Fibroblast of lung (primary cell): ENCODE results near the gene PRKCSH. TPM values are rescaled to one million over a fixed set of nuclear protein-coding genes. Genes with fewer than 3 reads are reported as not detected.

ENCODE experiments used
- DNase-seq, 2 donors: peaks; one replicate each; pipeline versions ENCODE4 v3.0.0 to v3.0.0-alpha.2; 2010; ENCODE audit warnings: low read depth in 2 of 2
- H2AFZ ChIP-seq: 2 replicates; pipeline ENCODE4 v1.5.1; 2012; ENCODE audit warnings: low read length, control low read depth, inconsistent platforms
- H3K27ac ChIP-seq: 2 replicates; pipeline ENCODE4 v1.5.1; 2011; ENCODE audit warnings: low read length, control low read depth; ENCODE audit not compliant: insufficient read depth
- H3K27me3 ChIP-seq: 2 replicates; pipeline ENCODE4 v1.5.1; 2011; ENCODE audit warnings: mild to moderate bottlenecking, low read length; ENCODE audit not compliant: control insufficient read depth, insufficient read depth
- H3K36me3 ChIP-seq: 2 replicates; pipeline ENCODE4 v1.5.1; 2011; ENCODE audit warnings: low read length; ENCODE audit not compliant: control insufficient read depth, insufficient read depth
- H3K4me1 ChIP-seq: 2 replicates; pipeline ENCODE4 v1.5.1; 2011; ENCODE audit warnings: low read length; ENCODE audit not compliant: control insufficient read depth, insufficient read depth; ENCODE audit errors: extremely low read depth
- H3K4me2 ChIP-seq: 2 replicates; pipeline ENCODE4 v1.5.1; 2011; ENCODE audit warnings: low read length, control low read depth; ENCODE audit not compliant: insufficient read depth; ENCODE audit errors: extremely low read depth
- H3K4me3 ChIP-seq, 4 experiments: fragments of 200-600 bp in 1 of 4; sonication (generic) in 1 of 4; replicated peaks in 1 of 4; 2 replicates each; pipeline ENCODE4 v1.5.1; 2011 to 2016; ENCODE audit warnings: low read length in 4 of 4, low read depth in 3 of 4, mild to moderate bottlenecking in 3 of 4, control low read depth in 2 of 4, inconsistent platforms in 1 of 4, mixed read lengths in 1 of 4; ENCODE audit not compliant: insufficient read depth in 1 of 4; ENCODE audit errors: control extremely low read depth in 1 of 4
- H3K79me2 ChIP-seq: 2 replicates; pipeline ENCODE4 v1.5.1; 2012; ENCODE audit warnings: mild to moderate bottlenecking, low read length, inconsistent platforms; ENCODE audit not compliant: control insufficient read depth, insufficient read depth
- H3K9ac ChIP-seq: 2 replicates; pipeline ENCODE4 v1.5.1; 2011; ENCODE audit warnings: mild to moderate bottlenecking, low read length, control low read depth; ENCODE audit not compliant: insufficient read depth
- H3K9me3 ChIP-seq: 2 replicates; pipeline ENCODE4 v1.5.1; 2012; ENCODE audit warnings: low read depth, low read length; ENCODE audit not compliant: control insufficient read depth, insufficient read depth
- H4K20me1 ChIP-seq: 2 replicates; pipeline ENCODE4 v1.5.1; 2011; ENCODE audit warnings: low read length; ENCODE audit not compliant: control insufficient read depth, insufficient read depth; ENCODE audit errors: extremely low read depth
- CTCF ChIP-seq, 2 donors: IDR thresholded peaks in 1 of 2; conservative IDR thresholded peaks in 1 of 2; 1 replicate in 1 of 2; 2 replicates in 1 of 2; pipeline ENCODE4 v1.5.1; 2011 to 2012; ENCODE audit warnings: low read length in 2 of 2, control low read depth in 1 of 2, inconsistent platforms in 1 of 2, low read depth in 1 of 2, mild to moderate bottlenecking in 1 of 2
- EZH2 ChIP-seq: IDR thresholded peaks from 2 replicates; pipeline ENCODE4 v1.5.1; 2012; ENCODE audit warnings: low read length, control low read depth, mild to moderate bottlenecking; ENCODE audit errors: missing control alignments
- polyA plus RNA-seq, 2 donors: library from polyadenylated mRNA; depleted of rRNA in 1 of 2; stranded (reverse) in 1 of 2; unstranded in 1 of 2; fragments of >200 nt; gene quantifications; 2 replicates each; pipeline ENCODE4 v1.2.1, GENCODE V29; 2011 to 2012; ENCODE audit warnings: missing spikeins in 1 of 2
- total RNA-seq: library from RNA; depleted of rRNA; stranded (reverse); fragments of >200 nt; gene quantifications from 2 replicates; pipeline ENCODE4 v1.2.1, GENCODE V29; 2014

PRKCSH gene
- total and polyA plus RNA-seq, 2 donors (not counting 1 experiment from before 2014, with no cell fraction given), result 117 to 134 TPM

GRCh38 chr19:11418094-11418548 lies 17.3 kb upstream of the PRKCSH start:
- Histone ChIP-seq H3K9me3 (no peaks in the 10 kb centered on the region), H3K79me2 (no peaks in the 10 kb centered on the region), H3K4me3 (no peak overlapping the region), H3K4me1 (no peaks in the 10 kb centered on the region), H2AFZ (no peak overlapping the region), H3K36me3 (no peaks in the 10 kb centered on the region), H4K20me1 (no peaks in the 10 kb centered on the region), H3K27me3 (peaks cover 5% of the 10 kb centered on the region), H3K9ac (no peak overlapping the region), H3K4me2 (peak overlapping the region; percentile 35), H3K27ac (no peak overlapping the region)
- DNase-seq, result no peak
- TF ChIP-seq CTCF (conservative IDR thresholded peaks at IDR 0.05 in 1 of 2, IDR thresholded peaks at IDR 0.05 in 1 of 2; ENCODE audit: low read depth in 1 of 2, low read length in 2 of 2) (no peak), EZH2 (no peak)

GRCh38 chr19:11418549-11419506 lies 16.6 kb upstream of the PRKCSH start, which contains the start of gene RGL3:
TSS of gene RGL3 (minus strand) at chr19:11419314. CDS start at chr19:11419278, 36 bp downstream.
- peaks cover 9% of the 10 kb centered on the region for H3K27me3 ChIP-seq
- no peak for DNase-seq
- H3K4me2 ChIP-seq, result peak within 1 kb of the TSS; percentile 66
- H3K9ac ChIP-seq, result no peak within 1 kb of the TSS
- no peak for TF ChIP-seq CTCF (conservative IDR thresholded peaks at IDR 0.05 in 1 of 2, IDR thresholded peaks at IDR 0.05 in 1 of 2; ENCODE audit: low read depth in 1 of 2, low read length in 2 of 2)
- TF ChIP-seq EZH2, result peak; percentile 63
- H4K20me1 ChIP-seq, result no peaks in the 10 kb centered on the region
- H3K4me1 ChIP-seq, result no peaks in the 10 kb centered on the region
- H2AFZ ChIP-seq, result peak within 1 kb of the TSS; percentile 46
- H3K4me3 ChIP-seq, result peak within 1 kb of the TSS in 3 of 4 experiments; percentile 23 to 35 (median 35)
- H3K36me3 ChIP-seq, result no peaks in the 10 kb centered on the region
- no peaks in the 10 kb centered on the region for H3K79me2 ChIP-seq
- no peaks in the 10 kb centered on the region for H3K9me3 ChIP-seq
- H3K27ac ChIP-seq, result no peak within 1 kb of the TSS
